CD4-positive, alpha-beta T cell treated with Interferon alpha-2 for 1 hour (primary cell): ENCODE data around the gene THRB.

ENCODE experiments used
- DNase-seq, 2 donors: peaks; one replicate each; pipeline ENCODE4 v3.0.0-alpha.2; 2020 to 2022

Gene THRB

DNA sequence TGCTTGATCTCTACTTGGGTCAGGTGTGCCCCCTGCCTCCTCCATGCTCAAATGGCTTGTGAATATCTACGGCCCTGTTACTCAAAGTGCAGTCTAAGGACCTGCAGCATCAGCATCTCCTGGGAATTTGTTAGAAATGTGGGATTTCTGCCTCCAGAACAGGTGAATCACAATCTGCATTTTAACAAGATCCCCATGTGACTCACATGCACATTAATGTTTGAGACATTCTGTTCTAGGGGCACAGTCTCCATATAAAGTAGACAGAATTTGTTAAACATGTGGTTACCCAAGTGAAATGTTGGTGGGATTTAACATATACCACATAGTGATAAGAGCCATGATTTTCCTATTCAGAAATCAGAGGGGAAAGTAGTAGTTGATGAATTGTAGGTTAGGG is 293.3 kb downstream of the THRB start:
- no peak for DNase-seq

DNA sequence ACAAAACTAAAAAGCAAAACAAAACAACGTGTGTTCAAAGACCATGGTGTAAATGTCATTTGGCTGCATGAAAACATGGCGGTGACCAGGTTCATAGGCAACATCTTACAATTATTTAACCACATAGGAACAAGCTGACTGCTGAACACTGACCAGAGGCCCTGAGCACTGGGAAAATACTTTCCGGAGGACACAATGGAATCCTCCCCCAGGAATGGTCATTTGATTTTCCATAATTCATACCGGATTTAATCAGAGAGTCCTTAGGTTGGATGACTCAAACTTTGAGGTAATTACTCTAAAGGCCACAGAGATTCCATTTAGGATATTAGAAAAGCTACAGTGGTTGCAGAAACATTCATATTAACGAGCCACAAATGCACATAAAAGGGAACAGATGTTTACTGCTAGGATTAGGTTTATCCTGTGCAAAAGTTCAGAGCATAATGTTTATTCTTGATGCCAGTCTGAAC is 294.8 kb downstream of the THRB start:
- no peak for DNase-seq

DNA sequence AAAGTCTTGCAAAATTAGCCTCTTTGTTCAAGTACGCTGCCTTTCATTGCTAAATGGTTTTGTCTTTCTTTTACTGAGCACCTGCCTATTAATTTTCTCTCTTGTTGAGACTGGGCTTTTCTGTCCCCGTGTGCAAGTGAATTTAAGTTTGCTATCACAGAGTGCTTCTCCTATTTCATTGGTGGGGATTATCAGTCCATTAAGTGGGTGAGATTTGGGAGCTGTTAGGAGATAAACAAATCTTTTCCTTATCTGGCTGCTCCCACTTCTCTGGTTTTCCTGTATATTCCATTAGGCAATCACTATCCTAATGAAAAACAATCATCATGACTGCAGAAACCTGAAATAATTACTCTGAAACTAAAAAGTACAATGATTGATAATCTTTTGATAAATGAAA is 295.4 kb downstream of the THRB start:
- DNase-seq, result no peak

DNA sequence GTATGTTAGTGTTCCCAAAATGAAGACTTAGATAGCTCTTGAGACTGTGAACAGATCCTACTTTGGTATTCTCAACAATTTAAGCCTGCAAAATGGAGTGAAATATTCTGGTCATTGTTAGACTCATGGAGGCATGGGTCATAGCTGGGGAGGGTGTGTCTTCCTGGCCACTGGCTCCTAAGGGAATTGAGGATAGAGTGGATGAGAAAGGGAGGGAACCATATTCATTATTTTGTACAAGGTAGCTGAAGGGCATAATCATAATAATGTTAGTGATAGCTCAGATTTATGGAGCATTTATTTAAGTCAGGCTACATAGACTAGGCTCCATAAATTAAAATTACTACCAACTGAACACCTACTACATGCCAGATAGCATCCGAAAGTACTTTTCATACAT is 295.9 kb downstream of the THRB start:
- no peak for DNase-seq

DNA sequence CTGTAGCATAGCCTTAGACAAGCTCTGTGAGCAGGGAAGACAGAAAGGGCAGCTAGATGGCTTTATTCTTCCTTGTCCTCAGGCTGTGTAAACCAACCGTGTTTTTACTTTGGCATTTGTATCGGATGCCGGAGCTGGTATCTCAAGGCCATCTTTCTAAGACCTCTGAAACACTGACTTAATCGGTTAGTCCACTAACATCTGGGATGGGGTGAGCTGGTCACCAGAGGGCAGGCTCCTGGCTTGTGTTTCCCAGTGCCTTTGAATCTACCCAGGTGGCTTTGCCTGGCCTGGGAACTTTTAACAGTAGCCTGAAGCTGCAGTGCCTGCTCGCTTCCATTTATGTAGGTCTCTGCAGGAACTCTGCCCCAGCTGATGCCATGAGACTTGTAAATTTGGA is 296.8 kb downstream of the THRB start:
- DNase-seq, result no peak

DNA sequence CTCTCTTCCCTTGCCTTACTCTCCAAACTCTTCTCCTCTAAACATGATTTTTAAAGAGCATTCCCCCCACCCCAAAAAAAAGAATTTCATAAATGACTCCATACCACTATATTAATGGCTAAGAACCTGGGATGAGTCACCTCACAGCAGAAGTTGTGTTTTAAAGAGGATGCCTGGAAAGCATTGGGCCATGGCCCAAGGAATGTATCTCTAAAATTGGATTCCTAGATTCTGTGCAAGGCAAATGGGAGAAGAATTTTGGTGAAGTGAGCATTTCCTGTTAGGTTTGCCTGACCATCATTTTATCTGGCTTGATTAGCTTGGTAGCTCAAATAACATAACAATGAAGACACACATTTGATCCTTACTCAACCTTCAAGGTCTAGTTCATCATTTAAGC is 298.1 kb downstream of the THRB start:
- DNase-seq, result no peak

DNA sequence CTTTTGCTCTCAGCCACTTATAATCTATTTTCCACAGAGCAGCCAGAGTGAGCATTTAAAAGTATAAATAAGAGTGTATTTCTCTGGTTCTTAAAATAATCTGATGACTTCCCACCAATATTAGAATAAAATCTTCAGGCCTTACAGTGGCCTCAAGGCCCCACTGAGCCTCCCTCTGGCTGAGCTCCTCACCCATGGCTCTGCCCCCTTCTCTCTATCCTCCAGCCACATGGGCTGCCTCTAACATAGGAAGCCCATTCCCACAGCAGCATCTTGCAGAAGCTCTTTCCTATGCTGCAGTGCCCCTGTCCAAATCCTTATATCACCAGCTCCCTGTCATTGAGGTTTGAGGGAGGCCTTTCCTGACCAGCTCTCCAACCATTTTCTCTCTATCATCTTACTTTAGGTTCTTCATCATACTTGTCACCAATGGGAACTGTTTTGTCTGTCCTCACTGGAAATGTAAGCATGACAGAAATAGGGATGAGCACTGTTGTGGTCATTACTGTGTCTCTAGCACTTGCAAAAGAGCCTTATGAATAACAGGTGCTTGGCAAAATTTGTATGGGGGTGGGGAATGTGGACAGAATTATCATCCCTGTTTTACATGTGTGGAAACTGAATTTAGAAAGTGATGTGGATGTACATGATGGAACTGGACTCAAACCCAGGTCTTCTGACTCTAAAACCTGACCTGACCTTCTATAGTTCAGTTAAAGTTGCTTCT is 299.0 kb downstream of the THRB start:
- no peak for DNase-seq

DNA sequence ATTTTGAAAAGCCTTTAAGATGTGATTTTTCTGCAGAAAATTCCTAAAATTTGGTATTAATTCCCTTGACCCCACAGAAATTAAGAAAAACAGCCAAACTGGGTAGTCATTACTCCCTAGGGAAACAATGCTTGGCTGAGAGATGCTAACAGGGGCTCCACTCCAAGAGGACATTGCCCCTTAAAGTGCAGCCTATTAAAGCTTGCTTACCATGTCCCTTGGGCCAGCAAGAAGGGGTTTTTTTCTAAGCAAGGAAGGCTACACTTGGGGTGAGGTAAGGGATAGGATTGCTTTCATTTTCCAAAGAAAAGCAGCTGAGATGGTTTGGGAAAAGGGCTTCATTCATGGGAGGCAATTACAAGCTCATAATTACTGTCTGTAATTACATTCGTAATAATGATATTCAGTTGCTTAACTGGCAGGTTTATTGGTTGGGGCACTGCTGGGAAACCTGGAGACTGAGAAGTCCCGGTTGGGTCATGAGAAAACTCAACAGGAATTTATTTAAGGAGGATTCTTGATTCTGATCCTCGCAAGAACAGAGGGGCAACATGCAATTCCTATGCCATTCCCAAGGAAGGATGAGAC is 302.1 kb downstream of the THRB start:
- no peak for DNase-seq

DNA sequence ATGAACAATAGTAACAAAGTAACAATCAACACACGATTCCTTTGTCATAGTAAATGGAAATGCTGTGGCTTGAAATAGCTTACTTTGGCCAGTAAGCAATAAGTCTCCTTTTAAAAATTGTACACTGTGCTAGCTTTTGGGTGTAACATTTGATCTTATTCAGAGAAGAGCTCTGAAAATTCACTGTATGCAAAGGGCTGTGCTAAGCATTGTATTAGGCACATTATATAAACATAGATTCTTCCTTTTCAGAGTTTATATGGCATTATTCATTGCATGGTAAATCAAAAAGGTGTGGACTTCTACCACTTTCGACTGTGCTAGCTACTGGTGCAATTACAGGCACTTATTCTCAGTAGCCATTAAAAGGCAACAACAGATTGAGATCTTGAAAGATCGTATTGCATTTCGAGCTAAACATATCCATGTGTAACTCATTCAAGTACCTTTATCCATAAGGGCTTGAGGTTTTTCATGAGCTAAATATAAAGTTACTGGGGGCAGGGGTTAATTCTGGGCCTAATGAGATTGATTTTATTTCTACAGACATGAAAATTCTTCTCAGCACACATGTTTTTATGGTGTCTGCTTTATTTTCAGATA is 302.7 kb downstream of the THRB start:
- DNase-seq, result no peak

DNA sequence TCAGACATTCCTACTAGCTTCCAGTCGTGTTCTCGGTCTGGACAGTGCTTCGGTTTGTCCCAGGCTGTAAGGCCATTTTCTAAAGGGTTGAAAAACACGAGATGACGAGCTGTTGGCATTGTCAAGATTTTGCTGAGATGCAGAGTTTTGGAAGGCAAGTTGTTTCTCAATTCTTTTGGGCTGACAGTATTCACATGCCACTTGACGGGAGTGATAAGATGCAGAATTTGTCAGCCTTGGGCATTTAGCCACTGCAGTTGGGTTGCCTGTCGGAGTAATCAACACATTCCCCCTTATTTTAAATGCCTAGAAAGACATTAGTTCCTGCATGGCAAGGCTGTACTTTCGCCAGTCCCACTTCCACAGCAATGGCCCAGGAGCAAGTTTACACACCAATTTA is 304.4 kb downstream of the THRB start:
- DNase-seq, result no peak

DNA sequence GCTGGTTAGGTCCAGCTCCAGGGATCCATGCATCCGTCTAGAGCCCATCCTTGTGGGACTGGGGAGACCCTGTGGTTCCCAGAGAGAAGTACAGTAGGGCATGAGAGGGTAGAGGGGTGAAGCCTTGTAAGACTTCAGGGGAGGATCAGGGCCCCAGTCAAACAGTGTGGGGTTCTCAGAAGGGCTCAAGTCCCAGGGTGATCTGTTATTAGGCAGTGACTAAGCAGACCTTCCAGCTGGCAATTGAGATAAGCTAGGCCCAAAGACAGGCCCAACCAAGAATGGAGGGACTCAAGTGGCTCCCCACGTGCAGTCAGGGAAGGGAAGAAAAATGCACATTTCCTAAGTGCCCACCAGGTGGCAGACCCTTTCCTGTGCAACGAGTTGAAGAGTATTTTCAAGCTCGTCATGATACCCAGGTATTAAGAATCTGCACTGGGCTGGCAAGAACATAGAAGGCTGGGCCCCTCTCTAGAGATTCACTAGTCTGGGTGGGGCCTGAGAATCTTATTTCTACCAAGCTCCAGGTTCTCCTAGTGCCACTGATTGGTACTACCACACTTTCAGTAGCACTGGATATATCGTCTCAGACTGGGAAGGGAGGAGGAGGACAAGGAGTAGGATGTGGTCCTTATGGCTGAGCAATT is 308.8 kb downstream of the THRB start:
- no peak for DNase-seq

DNA sequence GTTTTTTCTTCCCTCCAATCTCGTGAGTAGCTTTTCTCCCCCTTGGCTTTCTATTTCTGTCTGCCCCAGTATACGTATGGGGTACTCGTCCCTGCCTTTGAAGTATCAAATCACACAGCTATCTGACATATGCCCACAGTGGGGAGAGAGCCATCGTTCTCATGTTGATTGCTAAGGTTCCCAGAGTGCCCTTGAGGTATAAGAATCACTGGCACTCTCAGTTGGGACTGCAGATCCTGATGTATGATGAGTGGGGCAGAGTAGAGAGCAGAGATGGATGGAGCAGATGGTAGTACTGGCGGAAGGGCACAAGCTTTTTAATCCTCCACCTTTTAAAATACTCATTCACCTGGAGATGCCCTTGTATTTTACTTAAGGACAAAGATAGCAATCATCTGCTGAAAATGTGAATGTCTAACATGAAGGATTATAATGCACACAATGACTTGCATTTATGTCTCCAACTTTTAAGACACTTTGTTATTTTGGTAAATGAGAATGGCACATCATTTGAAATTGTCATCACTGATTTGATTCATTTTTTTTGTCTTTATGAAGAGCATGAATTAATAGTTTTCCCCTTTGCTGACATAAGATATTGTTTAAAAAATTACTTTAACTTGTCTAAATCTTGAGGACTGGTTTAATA is 310.0 kb downstream of the THRB start:
- no peak for DNase-seq

DNA sequence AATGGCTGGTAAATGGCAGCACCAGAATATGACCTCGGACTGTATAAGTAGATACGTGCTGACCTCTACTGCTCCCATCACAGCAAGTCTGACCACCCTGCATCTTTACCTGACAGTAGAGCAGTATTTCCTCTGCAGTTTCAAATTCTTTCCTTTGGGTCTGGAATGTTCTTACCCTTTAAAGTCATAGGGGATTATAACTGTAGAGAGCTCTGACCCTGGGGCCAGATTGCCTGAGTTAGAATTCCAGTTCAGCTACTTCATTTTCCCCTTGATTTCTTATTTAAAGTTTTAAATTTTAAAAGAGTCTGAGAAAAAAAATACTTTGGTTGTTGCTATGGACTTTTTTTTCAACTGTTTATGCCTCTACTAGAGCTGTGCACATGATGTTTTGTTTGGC is 311.9 kb downstream of the THRB start:
- DNase-seq, result no peak

DNA sequence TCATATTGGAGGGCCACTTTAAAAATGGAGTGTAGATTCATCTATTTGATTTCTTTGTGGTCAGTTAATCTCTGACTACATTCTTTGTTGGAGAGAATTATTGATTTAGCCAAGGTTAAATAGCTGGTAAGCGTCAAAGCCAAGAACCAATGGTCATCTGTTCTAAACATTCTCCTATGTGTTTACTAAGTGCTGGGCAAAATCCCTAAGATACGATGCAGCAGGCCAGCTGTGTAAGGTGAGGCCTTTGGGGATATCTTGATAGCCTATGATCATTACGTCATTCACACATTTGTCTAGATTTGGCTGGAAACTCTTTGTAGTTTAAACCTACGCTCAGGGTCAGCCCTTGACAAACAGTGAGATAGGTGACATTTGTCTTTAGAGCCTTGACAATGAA is 313.4 kb downstream of the THRB start:
- no peak for DNase-seq

DNA sequence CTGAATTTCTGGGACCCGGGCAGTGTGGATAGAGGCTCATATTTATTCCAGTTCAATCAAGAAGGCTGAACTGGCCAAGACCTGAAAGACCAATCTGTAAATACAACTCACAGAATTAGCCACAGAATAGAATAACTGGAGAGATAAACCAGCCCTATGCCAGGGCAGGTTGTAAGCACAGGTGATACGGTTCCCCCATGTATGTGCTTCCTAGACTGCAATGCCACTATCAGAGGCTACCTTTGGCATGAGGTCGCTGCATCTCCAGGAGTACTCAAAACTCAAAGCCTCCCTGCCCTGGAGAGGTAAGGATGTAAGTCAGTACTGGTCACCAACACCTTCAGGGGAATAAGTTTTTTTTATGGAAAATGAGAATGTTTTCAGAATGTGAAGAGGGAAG is 314.0 kb downstream of the THRB start:
- no peak for DNase-seq

DNA sequence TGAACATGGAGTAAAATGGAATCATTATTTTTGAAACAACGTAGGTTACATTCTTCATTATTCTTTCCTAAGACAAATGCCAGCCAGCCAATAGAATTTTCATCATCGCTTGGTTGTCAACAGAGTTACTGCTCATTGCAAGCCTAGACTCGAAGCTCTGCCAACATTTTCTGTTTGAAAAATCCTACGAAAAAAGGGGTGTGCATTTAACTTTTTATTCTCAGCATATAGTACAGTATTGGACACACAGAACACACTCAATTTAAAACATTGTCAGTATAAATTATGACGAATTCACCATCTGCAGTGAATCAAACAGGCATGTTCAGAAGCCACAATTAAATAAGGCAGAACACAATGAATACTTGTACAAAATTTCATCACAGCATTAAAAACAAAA is 317.4 kb downstream of the THRB start:
- no peak for DNase-seq

DNA sequence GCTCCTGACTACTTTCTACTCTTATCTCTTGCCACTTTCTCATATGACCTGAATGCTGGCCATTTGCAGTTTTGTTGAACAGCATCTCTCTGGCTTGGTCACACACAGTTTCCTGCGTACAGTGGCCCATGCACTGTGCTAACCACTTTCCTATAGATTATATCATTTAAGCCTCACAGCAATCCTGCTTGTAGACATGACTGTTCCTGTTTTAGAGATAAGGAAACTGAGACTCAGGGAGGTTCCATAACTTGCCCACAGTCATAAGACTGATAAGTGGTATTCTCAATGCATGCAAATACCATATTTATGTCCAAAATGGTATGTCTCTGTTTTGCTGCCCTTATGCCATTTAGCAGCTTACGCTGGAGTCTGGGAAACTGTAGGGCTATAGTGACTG is 320.0 kb downstream of the THRB start:
- DNase-seq, result no peak

DNA sequence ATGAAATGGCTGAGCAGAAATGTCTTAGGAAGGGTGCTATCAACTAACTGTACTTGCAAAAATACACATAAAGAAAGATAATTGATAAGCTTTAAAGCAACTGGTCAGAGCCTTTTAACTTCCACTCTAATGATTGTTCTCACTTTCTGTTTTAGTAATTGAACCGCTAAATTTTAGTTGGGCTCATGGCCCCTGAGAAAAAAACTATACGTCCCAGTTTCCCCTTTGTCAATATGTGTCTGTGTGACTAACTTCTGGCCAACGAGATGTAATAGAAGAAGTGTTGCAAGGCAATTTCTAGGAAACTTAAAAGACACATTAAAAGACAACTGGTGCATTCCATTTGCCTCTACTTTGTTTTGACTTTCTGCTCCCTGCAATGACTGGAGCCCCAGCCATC is 325.7 kb downstream of the THRB start:
- no peak for DNase-seq

DNA sequence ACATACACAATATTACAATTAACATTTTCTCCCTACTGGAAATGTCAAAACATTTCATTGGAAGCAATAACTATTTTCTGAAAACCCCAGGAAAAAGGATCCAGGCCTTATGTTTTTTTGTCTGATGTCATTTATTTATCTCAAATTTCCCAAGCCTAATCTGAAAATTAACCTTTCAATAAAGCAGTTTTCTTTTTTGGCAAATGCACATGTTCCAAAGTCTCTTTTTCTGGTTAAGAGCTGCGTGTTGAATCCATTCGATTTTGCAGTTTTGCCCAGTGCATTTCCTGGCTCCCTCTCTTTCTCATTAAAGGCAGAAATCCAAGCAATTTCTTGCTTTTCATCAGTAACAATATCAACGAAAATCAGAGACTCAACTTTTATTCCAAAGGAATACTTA is 327.2 kb downstream of the THRB start:
- DNase-seq, result no peak

DNA sequence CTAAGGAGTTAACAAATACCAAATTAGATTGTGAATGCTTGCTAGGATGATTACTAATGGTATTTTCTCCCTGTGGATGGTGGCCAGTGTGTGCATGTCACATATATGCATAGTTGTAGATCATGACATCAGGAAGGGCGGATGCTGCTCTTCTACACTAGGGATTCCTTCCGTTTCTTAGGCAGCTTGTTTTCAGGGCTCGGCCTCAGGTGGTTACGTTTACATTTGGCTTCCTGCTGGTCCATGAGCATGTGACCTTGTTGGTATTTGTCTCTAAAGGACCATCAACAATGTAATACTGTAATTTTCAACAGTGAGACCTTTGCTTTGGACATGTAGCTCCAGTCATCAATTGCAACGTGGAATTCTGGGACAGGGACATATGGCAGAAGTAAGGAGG is 328.1 kb downstream of the THRB start:
- no peak for DNase-seq

DNA sequence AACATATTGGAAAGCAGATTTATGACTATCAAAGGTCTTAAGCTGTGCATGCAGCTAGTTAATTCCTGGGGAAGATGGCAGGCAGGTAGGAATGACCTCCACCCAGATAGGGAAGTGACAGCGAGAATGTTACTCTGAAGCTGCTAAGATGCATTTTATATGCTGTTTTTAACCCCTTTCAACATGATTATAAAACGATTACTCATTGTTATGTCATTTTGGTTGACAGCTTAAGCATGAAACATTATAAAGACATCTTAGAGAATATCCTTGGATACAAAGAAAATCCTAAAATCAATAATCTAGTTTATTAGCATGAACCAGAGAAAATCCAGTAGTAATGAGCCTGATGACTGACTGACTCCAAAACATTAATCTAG is 329.1 kb downstream of the THRB start:
- no peak for DNase-seq

DNA sequence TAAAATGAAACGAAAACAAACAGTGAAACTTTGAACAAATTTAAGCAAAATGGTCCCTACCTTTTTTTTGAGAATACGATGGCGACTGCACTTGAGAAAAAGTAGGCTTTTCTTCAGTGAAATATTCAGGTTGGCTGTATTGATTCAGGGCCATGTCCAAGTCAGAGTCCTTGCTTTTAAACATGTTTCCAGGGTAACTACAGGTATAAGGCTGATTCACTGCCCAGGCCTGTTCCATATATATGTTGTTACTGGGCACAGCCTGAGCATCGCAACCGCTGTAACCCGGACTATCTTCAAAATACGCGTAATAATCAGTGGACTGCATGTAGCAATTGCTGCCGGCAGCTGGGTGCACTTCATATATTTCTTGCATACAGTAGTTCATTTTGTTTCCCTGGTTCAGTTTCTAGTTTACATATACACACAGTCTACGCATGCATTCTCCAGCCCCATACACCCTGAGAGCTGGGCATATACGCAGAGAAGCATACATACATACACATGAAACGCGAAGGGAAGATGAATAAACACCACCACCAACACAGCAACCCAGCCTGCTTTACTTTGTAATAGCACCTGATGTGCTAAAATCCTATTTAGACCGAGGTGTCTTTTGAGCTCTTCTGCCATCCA is 329.6 kb downstream of the THRB start:
- DNase-seq, result no peak

DNA sequence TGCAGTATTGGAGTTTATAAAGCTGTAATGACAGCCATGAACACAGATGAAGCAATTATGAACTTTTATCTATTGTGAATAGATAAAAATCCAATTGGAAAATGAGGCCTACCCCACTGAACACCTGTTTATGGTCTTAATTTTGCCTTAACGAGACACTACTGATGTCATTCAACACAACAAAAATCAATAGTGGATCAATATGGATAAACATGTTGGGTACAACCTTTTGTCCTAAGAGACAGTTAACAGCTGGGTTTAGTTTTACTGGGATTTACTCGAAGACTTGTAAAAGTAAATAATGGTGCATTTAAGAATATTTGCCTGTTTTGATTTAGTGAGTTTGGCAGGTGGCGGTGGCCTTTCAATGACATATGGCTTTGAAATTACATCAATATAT is 331.7 kb downstream of the THRB start:
- no peak for DNase-seq
